Measurements from ENCODE around the gene MRPS34. TPM values are rescaled to one million over a fixed set of nuclear protein-coding genes. Genes with fewer than 3 reads are reported as not detected.

MRPS34 gene
- total and polyA plus RNA-seq, 2 experiments from 2014 or later = 116 to 155 TPM

- peaks cover 3% of the 10 kb centered on the region for H4K20me1 ChIP-seq (ENCODE audit: insufficient read depth, poor library complexity, severe bottlenecking)
- TF ChIP-seq EZH2phosphoT487 (IDR thresholded peaks at IDR 0.05; ENCODE audit: low read depth, severe bottlenecking, unreplicated experiment) = no peak
- no peak for TF ChIP-seq CTCF (IDR thresholded peaks at IDR 0.05; ENCODE audit: poor library complexity)
- no peak for TF ChIP-seq EZH2 (IDR thresholded peaks at IDR 0.05; ENCODE audit: borderline replicate concordance)
- H3K4me3 ChIP-seq = no peak overlapping the region
- 95% methylated on average over 15 of the region's 22 CpGs for WGBS (ENCODE audit: low lambda C conversion rate, missing lambda C conversion rate)
- no peak overlapping the region for H3K27ac ChIP-seq
- no peaks in the 10 kb centered on the region for H3K36me3 ChIP-seq (replicated peaks; ENCODE audit: insufficient read depth, low read depth)
- peaks cover 9% of the 10 kb centered on the region for H3K4me1 ChIP-seq (ENCODE audit: insufficient read depth)
- no peak overlapping the region for H3K4me2 ChIP-seq
- H3K79me2 ChIP-seq = no peaks in the 10 kb centered on the region
- no peak for DNase-seq (ENCODE audit: low spot score)
- H3K27me3 ChIP-seq = no peaks in the 10 kb centered on the region
- no peaks in the 10 kb centered on the region for H3K9me3 ChIP-seq (ENCODE audit: low read depth)
- H2AFZ ChIP-seq = no peak overlapping the region
- H3K9me2 ChIP-seq (replicated peaks; ENCODE audit: insufficient read depth) = no peaks in the 10 kb centered on the region
Observed at GRCh38 chr16:1765826-1766225, 7.1 kb downstream of the MRPS34 start.

- peaks cover under 1% of the 10 kb centered on the region for H3K4me1 ChIP-seq (ENCODE audit: insufficient read depth)
- no peaks in the 10 kb centered on the region for H3K9me3 ChIP-seq (ENCODE audit: low read depth)
- DNase-seq (ENCODE audit: low spot score) = no peak
- no peak overlapping the region for H3K4me2 ChIP-seq
- no peaks in the 10 kb centered on the region for H3K9me2 ChIP-seq (replicated peaks; ENCODE audit: insufficient read depth)
- no peak overlapping the region for H3K27ac ChIP-seq
- H3K36me3 ChIP-seq (replicated peaks; ENCODE audit: insufficient read depth, low read depth) = no peaks in the 10 kb centered on the region
- H3K79me2 ChIP-seq = no peaks in the 10 kb centered on the region
- H3K27me3 ChIP-seq = no peaks in the 10 kb centered on the region
- H3K4me3 ChIP-seq = no peak overlapping the region
- H2AFZ ChIP-seq = no peak overlapping the region
- WGBS (ENCODE audit: low lambda C conversion rate, missing lambda C conversion rate) = 96% methylated on average over 21 of the region's 21 CpGs
- peaks cover 3% of the 10 kb centered on the region for H4K20me1 ChIP-seq (ENCODE audit: insufficient read depth, poor library complexity, severe bottlenecking)
- TF ChIP-seq EZH2phosphoT487 (IDR thresholded peaks at IDR 0.05; ENCODE audit: low read depth, severe bottlenecking, unreplicated experiment) (no peak), EZH2 (IDR thresholded peaks at IDR 0.05; ENCODE audit: borderline replicate concordance) (no peak), CTCF (IDR thresholded peaks at IDR 0.05; ENCODE audit: poor library complexity) (no peak)
Observed at GRCh38 chr16:1764971-1765370, 8.0 kb downstream of the MRPS34 start.

DNA sequence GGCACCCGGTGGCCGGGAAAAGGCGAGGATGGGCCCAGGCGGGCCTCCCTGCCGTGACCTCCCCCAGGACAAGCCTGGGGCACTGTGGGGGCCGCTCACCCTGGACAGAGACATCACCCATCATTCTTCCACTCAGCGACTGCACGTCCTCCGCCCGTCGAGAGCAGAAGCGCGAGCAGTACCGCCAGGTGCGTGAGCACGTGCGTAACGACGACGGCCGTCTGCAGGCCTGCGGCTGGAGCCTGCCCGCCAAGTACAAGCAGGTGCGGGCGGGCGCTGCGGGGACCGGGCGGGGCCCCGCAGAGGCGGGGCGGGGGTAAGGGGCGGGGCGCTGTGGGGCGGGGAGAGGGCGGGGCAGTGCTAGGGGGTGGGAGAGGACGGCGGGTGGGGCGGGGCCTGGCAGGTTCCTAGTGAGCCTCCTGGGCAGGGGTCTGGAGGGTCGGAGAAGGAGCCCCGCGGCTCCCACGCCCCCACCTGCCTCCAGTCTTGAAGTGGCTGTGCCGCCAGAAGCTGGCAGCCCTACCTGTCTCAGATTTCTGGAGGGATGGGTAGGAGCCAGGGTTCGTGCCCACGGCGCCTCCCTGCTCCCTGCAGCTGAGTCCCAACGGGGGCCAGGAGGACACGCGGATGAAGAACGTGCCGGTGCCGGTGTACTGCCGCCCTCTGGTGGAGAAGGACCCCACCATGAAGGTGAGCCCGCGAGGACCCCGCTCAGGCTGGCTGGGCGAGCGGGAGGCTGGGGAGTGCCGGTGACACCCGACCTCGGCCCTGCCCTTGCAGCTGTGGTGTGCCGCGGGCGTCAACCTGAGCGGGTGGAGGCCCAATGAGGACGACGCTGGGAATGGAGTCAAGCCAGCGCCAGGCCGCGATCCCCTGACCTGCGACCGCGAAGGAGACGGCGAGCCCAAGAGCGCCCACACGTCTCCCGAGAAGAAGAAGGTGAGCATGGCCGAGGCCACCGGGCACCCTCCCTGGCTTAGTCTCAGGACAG is 9.1 kb downstream of the MRPS34 start:
- H3K36me3 ChIP-seq (replicated peaks; ENCODE audit: insufficient read depth, low read depth) = no peaks in the 10 kb centered on the region
- WGBS (ENCODE audit: low lambda C conversion rate, missing lambda C conversion rate) = 73% methylated on average over 60 of the region's 81 CpGs

More for the DNA sequence above, 9.1 kb downstream of the MRPS34 start:
- no peaks in the 10 kb centered on the region for H3K4me1 ChIP-seq (ENCODE audit: insufficient read depth)
- TF ChIP-seq EZH2phosphoT487 (IDR thresholded peaks at IDR 0.05; ENCODE audit: low read depth, severe bottlenecking, unreplicated experiment) (no peak), CTCF (IDR thresholded peaks at IDR 0.05; ENCODE audit: poor library complexity) (peak; percentile 43)
- H3K4me3 ChIP-seq = no peak overlapping the region
- H2AFZ ChIP-seq = no peak overlapping the region
- H3K9me3 ChIP-seq (ENCODE audit: low read depth) = no peaks in the 10 kb centered on the region
- peaks cover 3% of the 10 kb centered on the region for H4K20me1 ChIP-seq (ENCODE audit: insufficient read depth, poor library complexity, severe bottlenecking)
- no peaks in the 10 kb centered on the region for H3K79me2 ChIP-seq
- no peak overlapping the region for H3K27ac ChIP-seq
- no peaks in the 10 kb centered on the region for H3K9me2 ChIP-seq (replicated peaks; ENCODE audit: insufficient read depth)
- no peak overlapping the region for H3K4me2 ChIP-seq
- no peak for DNase-seq (ENCODE audit: low spot score)
- no peaks in the 10 kb centered on the region for H3K27me3 ChIP-seq

All from hepatocyte (in vitro differentiated cells).